Measurements from ENCODE around the gene SETX. TPM values are rescaled to one million over a fixed set of nuclear protein-coding genes. Genes with fewer than 3 reads are reported as not detected.

SETX gene
- total RNA-seq, 1 donor from 2014 or later = 56.9 TPM

GRCh38 chr9:132232522-132232921, 122.3 kb downstream of the SETX start:
- intact Hi-C loops (cut with DNase I) = no loop called here
- H3K27me3 ChIP-seq = no peaks in the 10 kb centered on the region
- TF ChIP-seq CTCF (IDR thresholded peaks at IDR 0.05) = no peak
- no peaks in the 10 kb centered on the region for H3K9me3 ChIP-seq
- peaks cover 5% of the 10 kb centered on the region for H3K4me1 ChIP-seq
- ATAC-seq = no peak
- DNase-seq = no peak
- H3K36me3 ChIP-seq = no peaks in the 10 kb centered on the region
- H3K27ac ChIP-seq = no peak overlapping the region
- H3K4me3 ChIP-seq = no peak overlapping the region

- H3K27me3 ChIP-seq = no peaks in the 10 kb centered on the region
- no peaks in the 10 kb centered on the region for H3K36me3 ChIP-seq
- ATAC-seq (no peak), DNase-seq (no peak)
- intact Hi-C loops (cut with DNase I) = no loop called here
- no peaks in the 10 kb centered on the region for H3K4me1 ChIP-seq
- H3K27ac ChIP-seq = no peak overlapping the region
- no peak for TF ChIP-seq CTCF (IDR thresholded peaks at IDR 0.05)
- H3K4me3 ChIP-seq = no peak overlapping the region
- H3K9me3 ChIP-seq = no peaks in the 10 kb centered on the region
These were observed 123.6 kb downstream of the SETX start for GRCh38 chr9:132231019-132231701.

GRCh38 chr9:132230605-132231004, 124.2 kb downstream of the SETX start:
- H3K9me3 ChIP-seq = no peaks in the 10 kb centered on the region
- no peak for TF ChIP-seq CTCF (IDR thresholded peaks at IDR 0.05)
- no peaks in the 10 kb centered on the region for H3K36me3 ChIP-seq
- no peaks in the 10 kb centered on the region for H3K27me3 ChIP-seq
- no peak overlapping the region for H3K27ac ChIP-seq
- intact Hi-C loops (cut with DNase I) = no loop called here
- ATAC-seq (no peak), DNase-seq (no peak)
- no peaks in the 10 kb centered on the region for H3K4me1 ChIP-seq
- H3K4me3 ChIP-seq = no peak overlapping the region

- Histone ChIP-seq H3K27me3 (no peaks in the 10 kb centered on the region), H3K9me3 (no peaks in the 10 kb centered on the region), H3K27ac (no peak overlapping the region), H3K4me1 (no peaks in the 10 kb centered on the region), H3K36me3 (no peaks in the 10 kb centered on the region), H3K4me3 (no peak overlapping the region)
- no peak for TF ChIP-seq CTCF (IDR thresholded peaks at IDR 0.05)
- DNase-seq (no peak), ATAC-seq (no peak)
- intact Hi-C loops (cut with DNase I) = no loop called here
These were observed 126.7 kb downstream of the SETX start for GRCh38 chr9:132228062-132228461.

GRCh38 chr9:132226571-132227430, 128.0 kb downstream of the SETX start:
- no peak for TF ChIP-seq CTCF (IDR thresholded peaks at IDR 0.05)
- DNase-seq (no peak), ATAC-seq (no peak)
- H3K27ac ChIP-seq = no peak overlapping the region
- intact Hi-C loops (cut with DNase I) = no loop called here
- H3K27me3 ChIP-seq = no peaks in the 10 kb centered on the region
- H3K4me3 ChIP-seq = no peak overlapping the region
- H3K9me3 ChIP-seq = no peaks in the 10 kb centered on the region
- H3K4me1 ChIP-seq = no peaks in the 10 kb centered on the region
- H3K36me3 ChIP-seq = no peaks in the 10 kb centered on the region

Data from upper lobe of right lung (tissue), 1 donor.